ENCODE measurements around the gene ADARB2.

- TF ChIP-seq CTCF (IDR thresholded peaks at IDR 0.05; ENCODE audit: insufficient read depth, low read length) (no peak), REST (IDR thresholded peaks at IDR 0.05; ENCODE audit: insufficient replicate concordance, low read depth) (no peak), POLR2AphosphoS5 (IDR thresholded peaks at IDR 0.05; ENCODE audit: low read depth) (no peak), GABPA (IDR thresholded peaks at IDR 0.05; ENCODE audit: low read depth) (no peak), SPI1 (IDR thresholded peaks at IDR 0.05; ENCODE audit: borderline replicate concordance, low read depth) (no peak)
Measured at GRCh38 chr10:1396297-1396635, 341.1 kb downstream of the ADARB2 start.

All from HL-60 (cell line).